Naive thymus-derived CD4-positive, alpha-beta T cell (primary cell): Measurements from ENCODE around the gene KIF2A. TPM values are rescaled to one million over a fixed set of nuclear protein-coding genes. Genes with fewer than 3 reads are reported as not detected.

ENCODE experiments used
- ATAC-seq: fragments of 150-1000 bp; cut with Tn5 transposase; 2 replicates; pipeline ENCODE4 v1.10.0; 2021; ENCODE audit warnings: mild to moderate bottlenecking, moderate library complexity
- CTCF ChIA-PET: fragments of 350-600 bp; sonication (Branson Sonifier 250); formaldehyde crosslinking; loops from one replicate; lab custom pipeline; 2021; ENCODE audit warnings: antibody characterized with exemption; lab: Charles Lee
- POLR2A ChIA-PET: fragments of 350-600 bp; sonication (Branson Sonifier 250); formaldehyde crosslinking; loops from one replicate; lab custom pipeline; 2021; ENCODE audit warnings: antibody characterized with exemption, inconsistent platforms; lab: Charles Lee
- DNase-seq, 9 donors: peaks; one replicate each; pipeline versions ENCODE4 v3.0.0 to v3.0.0-alpha.2; 2020 to 2022; ENCODE audit warnings: mixed read lengths in 1 of 9
- H3K27ac ChIP-seq: one replicate; pipeline ENCODE4 v1.7.0; 2013; ENCODE audit warnings: mild to moderate bottlenecking, low read depth, low read length, moderate library complexity
- H3K27me3 ChIP-seq, 2 donors: one replicate each; pipeline ENCODE4 v1.7.0; 2013; ENCODE audit warnings: low read length in 2 of 2, mild to moderate bottlenecking in 2 of 2, moderate library complexity in 2 of 2; ENCODE audit not compliant: control insufficient read depth in 2 of 2, insufficient read depth in 2 of 2
- H3K36me3 ChIP-seq, 3 experiments: 1 replicate in 2 of 3; 2 replicates in 1 of 3; pipeline ENCODE4 v1.7.0; 2013; ENCODE audit warnings: low read length in 3 of 3, mild to moderate bottlenecking in 3 of 3, moderate library complexity in 1 of 3; ENCODE audit not compliant: insufficient read depth in 3 of 3, control insufficient read depth in 2 of 3
- H3K4me1 ChIP-seq, 2 donors: one replicate each; pipeline ENCODE4 v1.7.0; 2013; ENCODE audit warnings: low read length in 2 of 2, mild to moderate bottlenecking in 2 of 2, moderate library complexity in 1 of 2; ENCODE audit not compliant: control insufficient read depth in 2 of 2, insufficient read depth in 2 of 2
- H3K4me3 ChIP-seq: 2 replicates; pipeline ENCODE4 v1.7.0; 2013; ENCODE audit warnings: mild to moderate bottlenecking, low read length
- H3K9me3 ChIP-seq, 3 experiments: 1 replicate in 2 of 3; 2 replicates in 1 of 3; pipeline ENCODE4 v1.7.0; 2013; ENCODE audit warnings: low read length in 3 of 3; ENCODE audit not compliant: control insufficient read depth in 2 of 3
- H3K27ac Mint-ChIP-seq, 9 donors: one replicate each; pipeline ENCODE4 v1.8.0; 2020 to 2022; ENCODE audit warnings: mixed read lengths in 9 of 9, mild to moderate bottlenecking in 8 of 9, moderate library complexity in 5 of 9, inconsistent platforms in 2 of 9
- H3K27me3 Mint-ChIP-seq, 5 donors: one replicate each; pipeline ENCODE4 v1.8.0; 2021 to 2022; ENCODE audit warnings: mixed read lengths in 5 of 5, mild to moderate bottlenecking in 1 of 5
- H3K36me3 Mint-ChIP-seq, 5 donors: one replicate each; pipeline ENCODE4 v1.8.0; 2020 to 2022; ENCODE audit warnings: mixed read lengths in 5 of 5, mild to moderate bottlenecking in 3 of 5, inconsistent platforms in 1 of 5
- H3K4me1 Mint-ChIP-seq, 7 donors: one replicate each; pipeline ENCODE4 v1.8.0; 2020 to 2022; ENCODE audit warnings: mixed read lengths in 7 of 7, mild to moderate bottlenecking in 3 of 7, inconsistent platforms in 1 of 7
- H3K4me3 Mint-ChIP-seq, 10 donors: one replicate each; pipeline ENCODE4 v1.8.0; 2020 to 2022; ENCODE audit warnings: mild to moderate bottlenecking in 10 of 10, mixed read lengths in 10 of 10, moderate library complexity in 6 of 10, inconsistent platforms in 2 of 10
- H3K9me3 Mint-ChIP-seq, 11 donors: one replicate each; pipeline ENCODE4 v1.8.0; 2020 to 2022; ENCODE audit warnings: mixed read lengths in 11 of 11, mild to moderate bottlenecking in 4 of 11, inconsistent platforms in 1 of 11, moderate library complexity in 1 of 11
- intact Hi-C, 2 donors: fragments of 100-400 bp; cut with micrococcal nuclease; formaldehyde crosslinking; loops; one replicate each; pipeline ENCODE4 v1.15.1; 2023
- polyA plus RNA-seq, 2 donors: library from polyadenylated mRNA; unstranded; fragments of 300-500 nt; fragmentation: Illumina TruSeq; gene quantifications; one replicate each; pipeline ENCODE4 v1.2.3, GENCODE V29; 2021
- total RNA-seq, 6 experiments: library from RNA in 5 of 6; stranded (reverse) in 5 of 6; gene quantifications; 1 replicate in 5 of 6; 2 replicates in 1 of 6; pipeline ENCODE4 v1.2.3 and lab custom pipeline; 2021 to 2026

KIF2A gene
- total and polyA plus RNA-seq, 7 experiments from 2014 or later, result 73.5 to 179 (median 142) TPM

DNA sequence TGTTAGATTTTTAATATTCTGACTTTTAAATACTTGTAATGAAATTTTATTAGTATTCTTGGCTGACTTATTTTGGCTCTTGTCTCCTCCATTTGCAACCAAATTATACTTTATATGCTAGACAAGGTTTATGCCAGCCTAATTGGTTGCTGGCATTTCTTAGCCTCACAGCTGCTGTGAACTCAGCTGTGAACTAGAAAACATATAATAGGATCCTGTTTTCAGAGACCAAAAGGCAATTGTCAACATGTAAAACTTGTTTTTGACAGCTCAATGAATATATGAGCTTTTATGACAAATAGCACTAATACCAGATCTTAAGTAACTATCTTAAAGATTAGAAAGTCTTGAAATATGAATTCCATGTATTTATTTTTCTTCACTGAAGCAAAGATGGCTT lies 25.9 kb downstream of the KIF2A start:
- no peak for DNase-seq
- Histone ChIP-seq H3K9me3 (no peaks in the 10 kb centered on the region), H3K4me1 (peaks cover 9 to 33% of the 10 kb centered on the region in 2 donors), H3K27ac (no peak overlapping the region), H3K36me3 (peaks cover 0 to 14% (median 0%) of the 10 kb centered on the region in 3 experiments), H3K27me3 (no peaks in the 10 kb centered on the region), H3K4me3 (no peak overlapping the region)
- ChIA-PET CTCF (interaction anchor here (1.5 kb wide), 1 partner anchor 20 kb away, joined by 4 read pairs; no protein-coding TSS in a partner anchor), POLR2A (interaction anchor here (1.8 kb wide), 1 partner anchor 22 kb away, joined by 9 read pairs; no protein-coding TSS in a partner anchor)
- intact Hi-C loops, result loop anchor here in 1 of 2 donors (2.0 kb wide), 2 partner anchors 13 to 75 kb away; no protein-coding TSS in a partner anchor
- Mint-ChIP-seq H3K4me1 (peaks cover 46 to 91% (median 84%) of the 10 kb centered on the region in 7 donors), H3K36me3 (peaks cover 0 to 20% (median 5%) of the 10 kb centered on the region in 5 donors), H3K4me3 (no peak overlapping the region), H3K9me3 (no peaks in the 10 kb centered on the region), H3K27me3 (no peaks in the 10 kb centered on the region), H3K27ac (peak overlapping the region in 5 of 9 donors; percentile 8 to 63 (median 13))
- no peak for ATAC-seq

DNA sequence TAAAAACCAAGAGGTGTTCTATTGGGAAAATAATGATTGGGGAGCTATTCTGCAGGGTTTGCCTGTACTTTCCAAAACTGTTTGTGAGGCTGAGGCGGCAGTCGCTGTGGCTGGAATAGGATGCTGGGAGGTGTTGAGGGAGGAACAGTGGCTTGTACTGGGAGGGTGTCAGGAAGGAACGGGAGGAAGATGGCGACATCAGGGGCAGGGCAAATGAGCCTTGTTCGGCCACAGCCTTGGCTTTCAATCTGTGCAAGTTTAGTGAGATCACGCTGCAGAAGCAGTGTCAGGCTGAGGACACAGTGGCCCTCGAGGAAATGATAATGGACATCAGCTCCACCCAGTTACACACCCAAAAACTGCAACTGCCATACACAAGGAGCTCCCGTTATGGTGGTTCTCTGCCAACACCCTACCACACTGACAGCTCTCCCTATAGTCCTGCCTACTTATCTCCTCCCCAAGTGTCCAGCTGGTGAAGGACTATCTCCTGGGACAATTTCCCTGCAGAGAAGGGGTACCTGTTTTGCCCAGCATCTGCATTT lies 27.3 kb downstream of the KIF2A start:
- Histone ChIP-seq H3K36me3 (peaks cover 0 to 14% (median 0%) of the 10 kb centered on the region in 3 experiments), H3K27me3 (no peaks in the 10 kb centered on the region), H3K4me3 (no peak overlapping the region), H3K27ac (no peak overlapping the region), H3K4me1 (peaks cover 3 to 23% of the 10 kb centered on the region in 2 donors), H3K9me3 (no peaks in the 10 kb centered on the region)
- ATAC-seq (no peak), DNase-seq (no peak)
- intact Hi-C loops, result loop anchor here in 1 of 2 donors (2.0 kb wide), 1 partner anchor 15 kb away; no protein-coding TSS in a partner anchor
- Mint-ChIP-seq H3K36me3 (peaks cover 0 to 20% (median 6%) of the 10 kb centered on the region in 5 donors), H3K4me3 (peak overlapping the region in 1 of 10 donors; percentile 11), H3K27me3 (no peaks in the 10 kb centered on the region), H3K9me3 (no peaks in the 10 kb centered on the region), H3K27ac (peak overlapping the region; percentile 9 to 88 (median 65)), H3K4me1 (peaks cover 41 to 85% (median 76%) of the 10 kb centered on the region in 7 donors)
- CTCF ChIA-PET, result interaction anchor here (0.6 to 1.3 kb wide), 3 partner anchors 20 to 116 kb away, joined by 3 read pairs; no protein-coding TSS in a partner anchor
- POLR2A ChIA-PET, result interaction anchor here (1.8 kb wide), 1 partner anchor 23 kb away, joined by 9 read pairs; no protein-coding TSS in a partner anchor

DNA sequence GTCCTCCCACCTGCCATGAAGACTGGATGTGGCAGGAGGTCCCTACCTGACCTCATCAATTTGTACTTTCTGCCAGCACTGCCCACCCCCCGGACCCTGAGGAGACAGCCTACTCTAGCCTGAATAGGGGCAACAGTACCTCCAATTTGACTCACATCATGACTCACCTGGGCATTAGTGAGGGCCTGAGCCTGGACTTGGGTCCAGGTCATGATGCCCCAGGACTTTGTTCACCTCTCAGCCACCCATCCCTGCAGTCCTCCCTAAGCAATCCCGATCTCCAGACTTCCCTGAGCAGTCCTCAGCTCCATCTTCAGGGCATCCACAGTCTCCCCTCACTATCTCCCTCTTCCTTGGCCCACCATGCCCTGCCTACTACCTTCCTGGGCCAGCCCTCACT lies 28.1 kb downstream of the KIF2A start:
- peak overlapping the region in 1 of 10 donors; percentile 27 for H3K4me3 Mint-ChIP-seq
- ChIA-PET CTCF (interaction anchor here (1.3 kb wide), 1 partner anchor 19 kb away, joined by 3 read pairs; no protein-coding TSS in a partner anchor), POLR2A (no interaction called here)
- H3K9me3 Mint-ChIP-seq, result no peaks in the 10 kb centered on the region
- ATAC-seq (no peak), DNase-seq (no peak)
- no peaks in the 10 kb centered on the region for H3K27me3 Mint-ChIP-seq
- H3K27ac Mint-ChIP-seq, result peak overlapping the region; percentile 9 to 88 (median 65)
- H3K27me3 ChIP-seq, result no peaks in the 10 kb centered on the region
- peaks cover 39 to 83% (median 72%) of the 10 kb centered on the region in 7 donors for H3K4me1 Mint-ChIP-seq
- H3K36me3 Mint-ChIP-seq, result peaks cover 0 to 21% (median 9%) of the 10 kb centered on the region in 5 donors
- H3K4me3 ChIP-seq, result no peak overlapping the region
- H3K4me1 ChIP-seq, result peaks cover 3 to 19% of the 10 kb centered on the region in 2 donors
- intact Hi-C loops, result no loop called here
- no peak overlapping the region for H3K27ac ChIP-seq
- peaks cover 0 to 14% (median 0%) of the 10 kb centered on the region in 3 experiments for H3K36me3 ChIP-seq
- H3K9me3 ChIP-seq, result no peaks in the 10 kb centered on the region

DNA sequence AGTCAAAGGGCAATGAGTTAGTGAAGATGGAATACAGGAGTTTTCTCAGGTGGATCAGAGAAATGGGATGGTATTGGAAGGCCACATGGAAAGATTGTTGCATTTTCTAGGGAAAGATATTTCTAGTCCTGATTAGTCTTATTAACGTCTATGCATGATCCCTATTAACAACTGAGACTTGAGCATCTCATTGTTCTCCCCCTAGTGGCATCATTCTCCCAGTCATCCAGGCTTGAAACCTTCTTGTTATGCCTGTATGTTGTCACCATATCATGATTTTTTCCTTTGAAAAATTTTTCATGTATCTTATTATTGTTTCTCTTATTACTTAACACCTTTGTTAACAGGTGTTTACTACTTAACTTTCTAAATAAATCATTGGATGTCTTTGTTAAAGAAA lies 34.4 kb downstream of the KIF2A start:
- H3K36me3 ChIP-seq, result no peaks in the 10 kb centered on the region
- H3K27me3 Mint-ChIP-seq, result no peaks in the 10 kb centered on the region
- peaks cover 0 to 24% (median 10%) of the 10 kb centered on the region in 5 donors for H3K36me3 Mint-ChIP-seq
- peaks cover 16 to 19% of the 10 kb centered on the region in 2 donors for H3K4me1 ChIP-seq
- DNase-seq, result peak in 2 of 9 donors; percentile 18 to 37
- no peaks in the 10 kb centered on the region for H3K27me3 ChIP-seq
- ChIA-PET CTCF (no interaction called here), POLR2A (no interaction called here)
- no peaks in the 10 kb centered on the region for H3K9me3 ChIP-seq
- peak; percentile 31 for ATAC-seq
- peaks cover 32 to 72% (median 66%) of the 10 kb centered on the region in 7 donors for H3K4me1 Mint-ChIP-seq
- peak overlapping the region in 3 of 9 donors; percentile 7 to 21 (median 17) for H3K27ac Mint-ChIP-seq
- H3K4me3 Mint-ChIP-seq, result peak overlapping the region in 1 of 10 donors; percentile 16
- H3K9me3 Mint-ChIP-seq, result peaks cover 0 to 4% (median 0%) of the 10 kb centered on the region in 11 donors
- intact Hi-C loops, result loop anchor here in 1 of 2 donors (1.0 to 2.0 kb wide), 2 partner anchors 34 to 48 kb away; partner anchors contain the start of gene KIF2A
- H3K4me3 ChIP-seq, result no peak overlapping the region
- H3K27ac ChIP-seq, result no peak overlapping the region

DNA sequence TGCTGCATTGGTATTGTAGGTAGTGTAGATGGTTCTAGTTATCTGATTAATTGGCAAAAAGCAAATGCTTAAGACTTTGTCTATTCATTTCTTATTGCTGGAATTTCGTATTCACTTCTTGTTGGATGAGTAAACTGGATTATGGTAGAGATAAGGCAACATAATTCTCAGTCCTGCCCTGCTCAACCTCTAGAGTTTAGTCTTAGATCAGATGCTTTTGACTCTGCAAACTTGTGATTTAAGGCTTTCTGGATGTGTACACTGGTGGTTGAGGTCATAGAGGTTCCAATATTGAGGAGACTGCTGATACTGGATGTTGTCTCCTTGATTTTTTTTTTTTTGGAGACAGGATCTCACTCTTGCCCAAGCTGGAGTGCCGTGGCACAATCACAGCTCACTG lies 35.0 kb downstream of the KIF2A start:
- CTCF ChIA-PET, result no interaction called here
- Histone ChIP-seq H3K9me3 (no peaks in the 10 kb centered on the region), H3K36me3 (no peaks in the 10 kb centered on the region), H3K4me1 (peaks cover 16 to 19% of the 10 kb centered on the region in 2 donors), H3K4me3 (no peak overlapping the region), H3K27ac (peak overlapping the region; percentile 1), H3K27me3 (no peaks in the 10 kb centered on the region)
- intact Hi-C loops, result loop anchor here in 1 of 2 donors (1.0 to 2.0 kb wide), 2 partner anchors 35 to 48 kb away; partner anchors contain the start of gene KIF2A
- ATAC-seq (no peak), DNase-seq (no peak)
- H3K4me1 Mint-ChIP-seq, result peaks cover 28 to 68% (median 63%) of the 10 kb centered on the region in 7 donors
- peaks cover 0 to 4% (median 0%) of the 10 kb centered on the region in 11 donors for H3K9me3 Mint-ChIP-seq
- no peaks in the 10 kb centered on the region for H3K27me3 Mint-ChIP-seq
- POLR2A ChIA-PET, result no interaction called here
- H3K36me3 Mint-ChIP-seq, result peaks cover 0 to 22% (median 10%) of the 10 kb centered on the region in 5 donors
- peak overlapping the region in 6 of 10 donors; percentile 6 to 76 (median 58) for H3K4me3 Mint-ChIP-seq
- H3K27ac Mint-ChIP-seq, result peak overlapping the region in 7 of 9 donors; percentile 45 to 90 (median 85)

DNA sequence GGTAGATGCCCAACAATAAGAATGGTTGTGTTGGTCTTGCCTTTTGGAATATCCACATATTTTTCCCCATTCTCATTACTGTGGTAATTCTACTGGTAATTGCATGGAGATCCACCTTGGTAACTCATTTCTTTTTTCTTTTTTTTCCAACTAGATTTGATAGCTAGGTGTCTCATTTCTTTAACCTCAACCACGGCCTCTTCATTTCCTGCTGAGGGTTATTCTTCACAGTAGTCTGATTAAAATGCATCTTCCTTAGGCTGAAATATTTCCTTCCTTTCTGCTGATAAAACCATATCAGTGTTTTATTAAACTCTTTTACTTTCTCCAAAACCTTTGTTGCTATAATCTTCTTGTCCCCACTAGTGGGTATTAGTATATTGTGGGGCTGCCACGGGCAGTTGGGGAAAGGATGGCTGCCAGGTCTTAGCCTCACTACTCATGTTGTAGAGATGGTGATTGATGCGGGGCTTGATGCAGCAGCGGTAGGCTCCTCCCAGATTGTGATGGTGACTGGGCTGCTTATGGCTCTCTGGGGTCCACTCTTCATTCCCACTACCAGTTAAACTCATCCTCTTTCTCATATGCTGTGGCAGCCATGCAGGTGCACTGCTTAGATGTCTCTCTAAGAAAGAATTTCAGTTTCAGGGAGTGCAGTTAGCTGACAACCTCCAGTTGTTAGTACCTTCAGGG lies 35.9 kb downstream of the KIF2A start:
- POLR2A ChIA-PET, result interaction anchor here (1.5 kb wide), 1 partner anchor 36 kb away, joined by 5 read pairs; the partner anchor contains the start of gene KIF2A

More for the DNA sequence above, 35.9 kb downstream of the KIF2A start:
- no peaks in the 10 kb centered on the region for H3K36me3 ChIP-seq
- H3K4me1 Mint-ChIP-seq, result peaks cover 23 to 66% (median 58%) of the 10 kb centered on the region in 7 donors
- intact Hi-C loops, result loop anchor here (2.0 kb wide), 3 partner anchors 15 to 49 kb away; partner anchors contain the start of gene KIF2A (in 1 of the 2)
- H3K27ac Mint-ChIP-seq, result peak overlapping the region; percentile 61 to 90 (median 85)
- no peak overlapping the region for H3K4me3 ChIP-seq
- ATAC-seq (peak; percentile 63), DNase-seq (peak in 5 of 9 donors; percentile 12 to 41 (median 31))
- H3K27me3 Mint-ChIP-seq, result no peaks in the 10 kb centered on the region
- peak overlapping the region; percentile 53 to 83 (median 68) for H3K4me3 Mint-ChIP-seq
- CTCF ChIA-PET, result interaction anchor here (1.6 kb wide), 1 partner anchor 10 kb away, joined by 4 read pairs; no protein-coding TSS in a partner anchor
- H3K4me1 ChIP-seq, result peaks cover 16 to 24% of the 10 kb centered on the region in 2 donors
- H3K27ac ChIP-seq, result peak overlapping the region; percentile 1
- peaks cover 0 to 4% (median 0%) of the 10 kb centered on the region in 11 donors for H3K9me3 Mint-ChIP-seq
- H3K36me3 Mint-ChIP-seq, result peaks cover 0 to 22% (median 12%) of the 10 kb centered on the region in 5 donors
- H3K9me3 ChIP-seq, result no peaks in the 10 kb centered on the region
- H3K27me3 ChIP-seq, result no peaks in the 10 kb centered on the region
